Measurements from ENCODE around the gene HCFC1R1. TPM values are rescaled to one million over a fixed set of nuclear protein-coding genes. Genes with fewer than 3 reads are reported as not detected.

The HCFC1R1 gene
- polyA plus RNA-seq, 3 donors: 50.7 to 66.1 (median 57.1) TPM

GRCh38 chr16:3020604-3021448, 2.9 kb downstream of the HCFC1R1 start:
- DNase-seq (ENCODE audit: low read depth in 3 of 3, low spot score in 2 of 3): no peak

- DNase-seq (ENCODE audit: low read depth in 3 of 3, low spot score in 2 of 3): no peak
Observed at GRCh38 chr16:3020247-3020603, 3.5 kb downstream of the HCFC1R1 start, which contains the start of gene TNFRSF12A. Gene TNFRSF12A, plus strand, starts transcription at chr16:3020368. Its CDS starts 30 bp downstream, at chr16:3020398.

GRCh38 chr16:3019594-3020246, 4.0 kb downstream of the HCFC1R1 start:
- no peak for DNase-seq (ENCODE audit: low read depth in 3 of 3, low spot score in 2 of 3)

- no peak for DNase-seq (ENCODE audit: low read depth in 3 of 3, low spot score in 2 of 3)
Observed at GRCh38 chr16:3017794-3018506, 5.8 kb downstream of the HCFC1R1 start, which contains the start of gene CLDN6. Gene CLDN6, minus strand, starts transcription at chr16:3018183. Its CDS starts 2,162 bp downstream, at chr16:3016021.

- no peak for DNase-seq (ENCODE audit: low read depth in 3 of 3, low spot score in 2 of 3)
Observed at GRCh38 chr16:3017344-3017743, 6.4 kb downstream of the HCFC1R1 start.

- DNase-seq (ENCODE audit: low read depth in 3 of 3, low spot score in 2 of 3): no peak
Observed at GRCh38 chr16:3015865-3016521, 7.7 kb downstream of the HCFC1R1 start.

- DNase-seq (ENCODE audit: low read depth in 3 of 3, low spot score in 2 of 3): no peak
Observed at GRCh38 chr16:3014971-3015370, 8.8 kb downstream of the HCFC1R1 start.

- DNase-seq (ENCODE audit: low read depth in 3 of 3, low spot score in 2 of 3): no peak
Observed at GRCh38 chr16:3013998-3014690, 9.6 kb downstream of the HCFC1R1 start.

GRCh38 chr16:3013491-3013951, 10.2 kb downstream of the HCFC1R1 start:
- DNase-seq (ENCODE audit: low read depth in 3 of 3, low spot score in 2 of 3): no peak

- DNase-seq (ENCODE audit: low read depth in 3 of 3, low spot score in 2 of 3): no peak
Observed at GRCh38 chr16:3012828-3013420, 10.8 kb downstream of the HCFC1R1 start, which contains the start of gene CLDN9. Gene CLDN9, plus strand, starts transcription at chr16:3012923. Its CDS starts 440 bp downstream, at chr16:3013363.

- DNase-seq (ENCODE audit: low read depth in 3 of 3, low spot score in 2 of 3): no peak
Observed at GRCh38 chr16:3012246-3012645, 11.5 kb downstream of the HCFC1R1 start.

- no peak for DNase-seq (ENCODE audit: low read depth in 3 of 3, low spot score in 2 of 3)
Observed at GRCh38 chr16:3010510-3010909, 13.2 kb downstream of the HCFC1R1 start.

- DNase-seq (ENCODE audit: low read depth in 3 of 3, low spot score in 2 of 3): no peak
Observed at GRCh38 chr16:3009568-3010390, 14.0 kb downstream of the HCFC1R1 start.

GRCh38 chr16:3008690-3009037, 15.1 kb downstream of the HCFC1R1 start:
- DNase-seq (ENCODE audit: low read depth in 3 of 3, low spot score in 2 of 3): no peak

GRCh38 chr16:3007957-3008689, 15.6 kb downstream of the HCFC1R1 start:
- no peak for DNase-seq (ENCODE audit: low read depth in 3 of 3, low spot score in 2 of 3)

GRCh38 chr16:3007059-3007956, 16.4 kb downstream of the HCFC1R1 start:
- DNase-seq (ENCODE audit: low read depth in 3 of 3, low spot score in 2 of 3): no peak

- no peak for DNase-seq (ENCODE audit: low read depth in 3 of 3, low spot score in 2 of 3)
Observed at GRCh38 chr16:3004781-3005284, 18.9 kb downstream of the HCFC1R1 start.

All from right renal cortex interstitium (tissue), 3 donors.